Thyroid gland (tissue), 4 donors: ENCODE data around the gene SLC8A1. TPM values are rescaled to one million over a fixed set of nuclear protein-coding genes. Genes with fewer than 3 reads are reported as not detected.

ENCODE experiments used
- DNase-seq, 2 donors: peaks; one replicate each; pipeline ENCODE4 v3.0.0-alpha.2; 2019
- H3K27ac ChIP-seq, 3 donors: fragments of 200-600 bp; sonication (generic); 1 replicate in 2 of 3; 2 replicates in 1 of 3; pipeline ENCODE4 v1.5.1; 2016 to 2019; ENCODE audit warnings: mild to moderate bottlenecking in 1 of 3, moderate library complexity in 1 of 3
- H3K27me3 ChIP-seq: fragments of 200-600 bp; sonication (generic); one replicate; pipeline ENCODE4 v1.5.1; 2019
- H3K36me3 ChIP-seq, 2 donors: fragments of 200-600 bp; sonication (generic); one replicate each; pipeline ENCODE4 v1.5.1; 2016 to 2019
- H3K4me1 ChIP-seq, 2 donors: fragments of 200-600 bp; sonication (generic); one replicate each; pipeline ENCODE4 v1.5.1; 2017 to 2019
- H3K4me3 ChIP-seq, 3 donors: fragments of 200-600 bp; sonication (generic); replicated peaks in 1 of 3; 1 replicate in 2 of 3; 2 replicates in 1 of 3; pipeline ENCODE4 v1.5.1; 2016; ENCODE audit warnings: mild to moderate bottlenecking in 1 of 3
- H3K9me3 ChIP-seq: fragments of 200-600 bp; sonication (generic); one replicate; pipeline ENCODE4 v1.5.1; 2017
- POLR2A ChIP-seq, 2 donors: fragments of 450-650 bp; IDR thresholded peaks; one replicate each; pipeline ENCODE4 v1.6.1; 2017; ENCODE audit warnings: antibody characterized with exemption in 2 of 2, mild to moderate bottlenecking in 2 of 2, moderate library complexity in 1 of 2
- WGBS, 2 donors: methylation state at CpG; one replicate each; pipeline ENCODE4 v1.1.5; 2017; 5-methylcytosine and 5-hydroxymethylcytosine counted together
- intact Hi-C: fragments of 100-400 bp; cut with DNase I; formaldehyde crosslinking; loops from one replicate; pipeline ENCODE4 v1.15.1; 2023
- total RNA-seq, 4 donors: library from RNA; depleted of rRNA; stranded (reverse); fragments of >200 nt; gene quantifications; one replicate each; pipeline ENCODE4 v1.2.3, GENCODE V29; 2016
- TF ChIP-seq, protein P1 (sequence below), 6 experiments: fragments of 200-600 bp in 3 of 6; fragments of 450-650 bp in 3 of 6; sonication (generic) in 3 of 6; IDR thresholded peaks; one replicate each; pipeline ENCODE4 v1.5.1; 2016 to 2019; ENCODE audit warnings: antibody characterized with exemption in 6 of 6, mild to moderate bottlenecking in 2 of 6, inconsistent platforms in 1 of 6, moderate library complexity in 1 of 6

Gene SLC8A1
- total RNA-seq, 4 donors from 2014 or later, result 2.0 to 5.1 (median 4.4) TPM

DNA sequence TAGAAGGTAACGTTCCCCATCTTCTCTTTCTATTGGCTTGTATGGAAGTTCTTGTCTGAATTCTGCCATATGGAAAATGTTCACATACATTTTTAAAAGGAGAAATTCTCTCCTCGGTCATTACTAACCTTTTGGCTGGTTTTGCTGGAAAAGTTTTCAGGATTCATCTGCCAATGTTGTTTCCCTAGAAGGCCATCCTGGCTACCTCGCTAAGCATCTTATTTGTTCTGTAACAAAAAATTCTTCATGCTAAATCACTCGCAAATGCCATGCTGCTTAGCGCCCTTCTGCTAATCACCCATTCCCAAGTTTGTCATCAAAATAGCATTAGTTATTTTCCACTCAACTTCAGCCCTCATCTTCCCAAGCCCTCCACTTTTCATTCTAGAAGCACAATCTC lies 262.0 kb downstream of the SLC8A1 start:
- H3K27me3 ChIP-seq, result no peaks in the 10 kb centered on the region
- 88 to 89% methylated on average over 5 of the region's 5 CpGs for WGBS, 2 donors
- H3K36me3 ChIP-seq, result no peaks in the 10 kb centered on the region
- H3K4me3 ChIP-seq, result no peak overlapping the region
- no peak for DNase-seq
- H3K27ac ChIP-seq, result no peak overlapping the region
- no peaks in the 10 kb centered on the region for H3K9me3 ChIP-seq
- TF ChIP-seq, protein P1, sequence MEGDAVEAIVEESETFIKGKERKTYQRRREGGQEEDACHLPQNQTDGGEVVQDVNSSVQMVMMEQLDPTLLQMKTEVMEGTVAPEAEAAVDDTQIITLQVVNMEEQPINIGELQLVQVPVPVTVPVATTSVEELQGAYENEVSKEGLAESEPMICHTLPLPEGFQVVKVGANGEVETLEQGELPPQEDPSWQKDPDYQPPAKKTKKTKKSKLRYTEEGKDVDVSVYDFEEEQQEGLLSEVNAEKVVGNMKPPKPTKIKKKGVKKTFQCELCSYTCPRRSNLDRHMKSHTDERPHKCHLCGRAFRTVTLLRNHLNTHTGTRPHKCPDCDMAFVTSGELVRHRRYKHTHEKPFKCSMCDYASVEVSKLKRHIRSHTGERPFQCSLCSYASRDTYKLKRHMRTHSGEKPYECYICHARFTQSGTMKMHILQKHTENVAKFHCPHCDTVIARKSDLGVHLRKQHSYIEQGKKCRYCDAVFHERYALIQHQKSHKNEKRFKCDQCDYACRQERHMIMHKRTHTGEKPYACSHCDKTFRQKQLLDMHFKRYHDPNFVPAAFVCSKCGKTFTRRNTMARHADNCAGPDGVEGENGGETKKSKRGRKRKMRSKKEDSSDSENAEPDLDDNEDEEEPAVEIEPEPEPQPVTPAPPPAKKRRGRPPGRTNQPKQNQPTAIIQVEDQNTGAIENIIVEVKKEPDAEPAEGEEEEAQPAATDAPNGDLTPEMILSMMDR (IDR thresholded peaks at IDR 0.05), result no peak
- TF ChIP-seq POLR2A (IDR thresholded peaks at IDR 0.05), result no peak
- no peaks in the 10 kb centered on the region for H3K4me1 ChIP-seq
- intact Hi-C loops, result no loop called here

DNA sequence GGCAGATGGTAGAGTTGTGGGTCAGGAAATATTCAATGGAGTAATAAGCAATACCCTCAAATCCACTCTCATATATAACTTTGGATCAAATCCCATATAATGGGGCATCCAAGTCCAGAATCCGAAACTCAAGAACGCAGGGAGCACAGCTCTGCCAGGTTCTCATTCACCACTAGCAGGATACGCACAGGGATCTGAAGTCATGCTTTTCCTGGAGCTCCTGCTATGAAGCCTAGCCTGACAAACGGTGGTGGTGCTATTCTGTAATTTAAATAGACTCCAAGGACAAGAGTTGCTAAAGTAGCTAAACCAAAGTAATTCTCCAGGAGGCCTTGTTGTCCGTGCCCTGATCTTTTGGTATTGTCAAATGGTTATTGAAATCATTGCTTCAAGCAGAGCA lies 264.8 kb downstream of the SLC8A1 start:
- H3K9me3 ChIP-seq, result no peaks in the 10 kb centered on the region
- H3K27me3 ChIP-seq, result no peaks in the 10 kb centered on the region
- intact Hi-C loops, result no loop called here
- no peaks in the 10 kb centered on the region for H3K36me3 ChIP-seq
- H3K4me3 ChIP-seq, result no peak overlapping the region
- TF ChIP-seq, protein P1 (IDR thresholded peaks at IDR 0.05), result no peak
- TF ChIP-seq POLR2A (IDR thresholded peaks at IDR 0.05), result no peak
- 79 to 83% methylated on average over 5 of the region's 5 CpGs for WGBS, 2 donors
- H3K27ac ChIP-seq, result no peak overlapping the region
- no peak for DNase-seq
- H3K4me1 ChIP-seq, result no peaks in the 10 kb centered on the region

DNA sequence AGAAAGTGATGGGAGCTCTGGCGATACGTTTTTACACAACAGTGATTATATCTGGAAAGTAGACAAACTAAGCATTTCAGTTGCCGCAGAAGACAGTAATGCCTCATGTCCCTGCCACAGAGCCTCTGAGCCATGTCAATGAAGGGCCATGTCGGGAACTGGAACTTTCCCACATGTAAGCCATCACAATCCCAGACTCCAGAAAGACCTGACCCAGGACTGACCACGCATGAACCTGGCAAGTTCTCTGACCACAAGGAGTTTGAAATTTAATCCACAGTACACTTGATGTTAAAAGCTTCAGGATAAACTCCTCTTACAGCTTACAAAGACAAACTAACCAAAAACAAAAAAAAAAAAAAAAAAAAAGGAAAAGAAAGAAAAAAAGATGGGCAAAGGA lies 267.3 kb downstream of the SLC8A1 start:
- TF ChIP-seq POLR2A (IDR thresholded peaks at IDR 0.05), result no peak
- TF ChIP-seq, protein P1 (IDR thresholded peaks at IDR 0.05), result no peak
- no peak for DNase-seq
- intact Hi-C loops, result no loop called here
- H3K36me3 ChIP-seq, result no peaks in the 10 kb centered on the region
- no peaks in the 10 kb centered on the region for H3K4me1 ChIP-seq
- H3K4me3 ChIP-seq, result no peak overlapping the region
- 73 to 77% methylated on average over 5 of the region's 5 CpGs for WGBS, 2 donors
- no peak overlapping the region for H3K27ac ChIP-seq
- no peaks in the 10 kb centered on the region for H3K9me3 ChIP-seq
- H3K27me3 ChIP-seq, result no peaks in the 10 kb centered on the region

DNA sequence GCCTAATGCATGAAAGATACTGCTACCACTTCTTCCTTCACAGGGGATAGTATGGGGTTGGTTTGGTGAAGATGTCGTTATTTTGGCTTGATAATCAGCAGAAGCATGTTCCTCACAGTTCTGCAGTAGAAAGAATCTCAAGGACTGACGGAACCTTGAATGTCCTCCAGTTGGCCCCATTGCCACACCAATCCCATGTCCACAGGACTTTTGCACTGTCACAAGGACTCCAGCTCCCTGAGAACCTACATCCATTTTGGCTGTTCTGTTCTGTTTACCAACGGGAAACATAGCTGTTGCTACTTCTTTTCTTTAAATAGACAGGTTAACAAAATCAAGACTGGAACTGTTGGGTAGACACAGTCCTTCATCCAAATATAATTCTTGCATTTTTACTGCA lies 270.0 kb downstream of the SLC8A1 start:
- no peak for DNase-seq
- Histone ChIP-seq H3K4me3 (no peak overlapping the region), H3K4me1 (no peaks in the 10 kb centered on the region), H3K36me3 (no peaks in the 10 kb centered on the region), H3K27me3 (no peaks in the 10 kb centered on the region), H3K27ac (no peak overlapping the region), H3K9me3 (no peaks in the 10 kb centered on the region)
- TF ChIP-seq, protein P1 (IDR thresholded peaks at IDR 0.05), result no peak
- no peak for TF ChIP-seq POLR2A (IDR thresholded peaks at IDR 0.05)
- intact Hi-C loops, result no loop called here
- 92 to 98% methylated on average over 3 of the region's 3 CpGs for WGBS, 2 donors

DNA sequence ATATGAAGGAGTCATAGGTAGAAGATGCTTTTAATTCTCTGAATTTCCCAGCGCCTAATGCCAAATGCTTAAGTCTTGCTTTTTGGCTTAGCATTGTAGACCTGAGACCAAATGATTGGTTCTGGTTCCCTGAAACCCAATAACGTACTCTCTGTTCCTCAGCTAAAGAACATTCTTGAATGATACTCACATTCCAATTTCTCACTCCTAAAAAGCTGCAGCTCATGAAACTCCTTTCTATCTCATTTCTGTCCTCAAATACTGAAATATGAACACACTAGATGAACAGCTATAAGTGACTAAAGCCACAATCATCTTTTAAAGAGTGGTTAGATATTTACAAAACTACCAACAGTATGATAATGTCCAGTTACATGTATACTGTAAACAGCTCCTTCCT lies 272.1 kb downstream of the SLC8A1 start:
- DNase-seq, result no peak
- intact Hi-C loops, result no loop called here
- TF ChIP-seq, protein P1 (IDR thresholded peaks at IDR 0.05), result no peak

More for the DNA sequence above, 272.1 kb downstream of the SLC8A1 start:
- no peaks in the 10 kb centered on the region for H3K36me3 ChIP-seq
- H3K27ac ChIP-seq, result no peak overlapping the region
- no peaks in the 10 kb centered on the region for H3K4me1 ChIP-seq
- no peak overlapping the region for H3K4me3 ChIP-seq
- no peaks in the 10 kb centered on the region for H3K27me3 ChIP-seq
- 93 to 97% methylated on average over 2 of the region's 2 CpGs for WGBS, 2 donors
- no peaks in the 10 kb centered on the region for H3K9me3 ChIP-seq
